Endothelial cell (in vitro differentiated cells): Measurements from ENCODE around the gene ADAMTS15. TPM values are rescaled to one million over a fixed set of nuclear protein-coding genes. Genes with fewer than 3 reads are reported as not detected.

Experiments
- DNase-seq: peaks from one replicate; pipeline ENCODE4 v3.0.0; 2021; ENCODE audit warnings: low spot score
- H3K27ac Mint-ChIP-seq: one replicate; pipeline ENCODE4 v1.8.0; 2021; ENCODE audit warnings: mixed read lengths, inconsistent platforms; ENCODE audit not compliant: unreplicated experiment
- H3K27me3 Mint-ChIP-seq: one replicate; pipeline ENCODE4 v1.8.0; 2021; ENCODE audit warnings: mild to moderate bottlenecking, moderate library complexity, mixed read lengths, inconsistent platforms; ENCODE audit not compliant: unreplicated experiment
- H3K36me3 Mint-ChIP-seq: one replicate; pipeline ENCODE4 v1.8.0; 2021; ENCODE audit warnings: mild to moderate bottlenecking, low read depth, mixed read lengths, inconsistent platforms; ENCODE audit not compliant: unreplicated experiment
- H3K4me1 Mint-ChIP-seq: one replicate; pipeline ENCODE4 v1.8.0; 2021; ENCODE audit warnings: mild to moderate bottlenecking, mixed read lengths, inconsistent platforms; ENCODE audit not compliant: unreplicated experiment
- H3K4me3 Mint-ChIP-seq: one replicate; pipeline ENCODE4 v1.8.0; 2021; ENCODE audit warnings: mild to moderate bottlenecking, mixed read lengths, inconsistent platforms; ENCODE audit not compliant: unreplicated experiment
- H3K9me3 Mint-ChIP-seq: one replicate; pipeline ENCODE4 v1.8.0; 2021; ENCODE audit warnings: mixed read lengths, inconsistent platforms; ENCODE audit not compliant: unreplicated experiment
- CTCF ChIP-seq: fragments of 200-600 bp; sonication (generic); IDR thresholded peaks from one replicate; pipeline ENCODE4 v1.5.0; 2021; ENCODE audit warnings: antibody characterized with exemption; ENCODE audit not compliant: unreplicated experiment
- total RNA-seq: library from RNA; stranded (reverse); fragmentation: NEBNext Ultra II Directional; extraction: Animal tissue kit (Norgen Biotek cat#: 25700); gene quantifications from one replicate; pipeline ENCODE4 v1.2.1, GENCODE V29; 2021; ENCODE audit not compliant: unreplicated experiment

Gene ADAMTS15
- total RNA-seq, 1 donor from 2014 or later, result 4.9 TPM

DNA sequence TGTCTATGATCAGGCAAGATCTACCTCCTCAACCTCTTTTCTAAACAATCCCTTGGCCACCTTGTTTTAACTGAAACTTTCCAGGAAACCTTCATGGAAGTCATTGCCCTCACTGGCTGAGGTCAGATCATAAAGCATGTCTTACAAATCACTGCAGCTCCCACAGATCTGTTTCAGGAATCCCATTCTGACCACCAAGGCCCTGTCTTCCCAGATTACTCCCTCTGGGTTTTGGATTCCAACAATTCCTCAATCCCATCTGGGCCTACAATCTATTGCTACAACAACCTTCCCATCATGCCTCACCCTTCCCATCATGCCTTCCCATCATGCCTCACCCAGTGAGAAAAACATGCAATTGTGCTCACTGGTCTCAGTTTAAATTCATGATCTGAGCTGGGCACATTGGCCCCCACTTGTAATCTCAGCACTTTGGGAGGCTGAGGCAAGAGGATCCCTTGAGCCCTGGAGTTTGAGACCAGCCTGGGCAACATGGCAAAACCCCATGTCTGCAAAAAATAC, 15.9 kb downstream of the ADAMTS15 start:
- H3K9me3 Mint-ChIP-seq, result no peaks in the 10 kb centered on the region
- H3K4me3 Mint-ChIP-seq, result no peak overlapping the region
- no peak overlapping the region for H3K27ac Mint-ChIP-seq
- H3K27me3 Mint-ChIP-seq, result peaks cover 3% of the 10 kb centered on the region
- DNase-seq, result no peak
- no peaks in the 10 kb centered on the region for H3K4me1 Mint-ChIP-seq
- TF ChIP-seq CTCF, result no peak
- no peaks in the 10 kb centered on the region for H3K36me3 Mint-ChIP-seq

DNA sequence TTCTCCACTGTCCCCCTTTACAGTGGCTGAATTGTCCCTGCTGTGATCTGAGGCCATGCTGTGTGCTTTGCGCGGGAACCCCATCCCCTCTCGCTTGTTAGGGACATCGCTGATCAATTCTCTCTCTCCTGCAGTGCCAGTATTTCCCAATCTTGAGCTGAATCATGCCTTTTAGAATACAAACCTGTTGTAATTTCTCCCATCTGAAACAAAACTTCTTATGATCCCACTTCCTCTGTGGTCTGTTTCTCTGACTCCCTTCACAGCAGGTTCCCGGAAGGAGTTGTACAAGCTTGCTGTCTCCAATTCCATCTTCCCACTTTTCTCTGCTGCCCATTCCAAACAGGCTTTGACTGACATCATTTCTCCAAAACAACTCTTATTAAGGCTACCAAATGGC, 16.8 kb downstream of the ADAMTS15 start:
- Mint-ChIP-seq H3K36me3 (no peaks in the 10 kb centered on the region), H3K27me3 (peaks cover 2% of the 10 kb centered on the region), H3K27ac (no peak overlapping the region), H3K4me1 (no peaks in the 10 kb centered on the region), H3K4me3 (no peak overlapping the region), H3K9me3 (no peaks in the 10 kb centered on the region)
- no peak for DNase-seq
- no peak for TF ChIP-seq CTCF

DNA sequence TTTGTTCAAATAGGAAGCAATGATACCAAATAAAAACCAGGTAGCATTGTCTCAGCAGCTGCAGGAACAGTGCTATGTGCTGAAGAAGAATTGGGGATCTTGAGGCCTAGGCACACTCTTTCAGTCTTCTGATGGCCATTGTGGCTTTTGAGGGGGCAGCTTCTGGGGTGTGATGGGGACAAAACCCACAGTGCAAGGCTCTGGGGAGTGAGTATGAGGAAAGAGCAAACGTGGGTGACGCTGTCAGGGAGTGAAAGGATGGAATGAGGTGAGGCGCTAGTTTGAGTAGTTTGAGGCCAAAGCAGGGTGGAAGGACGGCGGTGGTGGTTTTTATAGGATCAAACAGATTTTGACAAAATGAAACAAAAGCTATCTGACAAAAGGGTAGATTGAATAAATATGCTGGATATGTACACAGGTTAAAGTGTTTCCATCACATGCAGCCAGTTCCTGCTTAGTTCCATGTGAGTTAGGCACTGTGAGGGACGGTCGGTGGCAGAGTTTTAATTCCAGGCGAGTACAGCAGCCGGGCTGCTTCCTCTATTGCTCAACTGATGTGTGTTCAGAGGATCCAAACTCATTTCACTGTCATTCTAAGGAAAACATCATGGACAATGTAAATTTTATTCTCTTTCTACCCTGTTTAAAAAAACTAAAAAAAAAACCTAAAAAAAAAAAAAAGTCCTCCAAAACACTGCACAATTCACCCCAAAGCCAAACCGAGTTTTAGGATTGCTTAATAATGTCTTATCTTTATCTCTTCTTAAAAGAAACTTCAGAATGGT, 18.9 kb downstream of the ADAMTS15 start:
- H3K36me3 Mint-ChIP-seq, result no peaks in the 10 kb centered on the region
- TF ChIP-seq CTCF, result no peak
- H3K27ac Mint-ChIP-seq, result no peak overlapping the region
- H3K27me3 Mint-ChIP-seq, result peaks cover 4% of the 10 kb centered on the region
- no peak for DNase-seq
- no peak overlapping the region for H3K4me3 Mint-ChIP-seq
- H3K9me3 Mint-ChIP-seq, result no peaks in the 10 kb centered on the region
- no peaks in the 10 kb centered on the region for H3K4me1 Mint-ChIP-seq

GRCh38 chr11:130469181-130469580, 20.7 kb downstream of the ADAMTS15 start:
- no peak for DNase-seq
- Mint-ChIP-seq H3K27me3 (peaks cover 4% of the 10 kb centered on the region), H3K4me1 (no peaks in the 10 kb centered on the region), H3K4me3 (no peak overlapping the region), H3K9me3 (no peaks in the 10 kb centered on the region), H3K27ac (no peak overlapping the region), H3K36me3 (no peaks in the 10 kb centered on the region)
- no peak for TF ChIP-seq CTCF
